ENCODE data around the gene NCOA7. TPM values are rescaled to one million over a fixed set of nuclear protein-coding genes. Genes with fewer than 3 reads are reported as not detected.

The NCOA7 gene
- total and polyA plus RNA-seq, 2 of the 8 experiments (the other 6 are each of a cell fraction or from before 2014, with no cell fraction given): 2.6 to 10.7 TPM

- Histone ChIP-seq H2BK15ac (ENCODE audit: low read length) (no peak overlapping the region), H3K4me2 (ENCODE audit: insufficient read depth in 1 of 2, low read depth in 2 of 2, low read length in 2 of 2) (no peak overlapping the region), H3K56ac (replicated peaks; ENCODE audit: insufficient read length, low read depth, low read length) (no peak overlapping the region), H3K18ac (ENCODE audit: extremely low read depth, low read length) (no peak overlapping the region), H2BK20ac (ENCODE audit: low read length) (no peak overlapping the region), H2BK120ac (replicated peaks; ENCODE audit: low read depth, low read length) (no peak overlapping the region), H3K4me3 (ENCODE audit: extremely low read depth in 1 of 4, insufficient read depth in 2 of 4, low read depth in 3 of 4, low read length in 4 of 4) (no peak overlapping the region), H3K4me1 (replicated peaks in 1 of 4; ENCODE audit: control insufficient read depth in 3 of 4, insufficient read depth in 4 of 4, low read length in 3 of 4) (peaks cover 2 to 10% (median 5%) of the 10 kb centered on the region in 4 experiments; a peak in 5 of 7 replicates), H3K14ac (ENCODE audit: insufficient read length) (no peak overlapping the region), H2BK12ac (ENCODE audit: low read depth, low read length) (no peak overlapping the region), H3K27ac (ENCODE audit: low read depth, low read length) (no peak overlapping the region), H3K23me2 (ENCODE audit: low read depth, low read length) (peaks cover 3% of the 10 kb centered on the region), H4K20me1 (replicated peaks in 1 of 2; ENCODE audit: control insufficient read depth in 1 of 2, insufficient read depth in 2 of 2, low read length in 2 of 2) (no peaks in the 10 kb centered on the region), H3K9me3 (ENCODE audit: insufficient read depth in 2 of 2, low read depth in 1 of 2, low read length in 1 of 2) (no peaks in the 10 kb centered on the region; a peak in 1 of 4 replicates), H3K23ac (ENCODE audit: insufficient read length) (no peak overlapping the region), H3K27me3 (replicated peaks in 1 of 4; ENCODE audit: control insufficient read depth in 3 of 4, extremely low read depth in 1 of 4, insufficient read depth in 3 of 4, low read length in 3 of 4) (peaks cover 0 to 2% (median 0%) of the 10 kb centered on the region in 4 experiments; a peak in 2 of 7 replicates), H3K36me3 (ENCODE audit: control insufficient read depth in 2 of 4, insufficient read depth in 4 of 4, low read length in 3 of 4) (no peaks in the 10 kb centered on the region), H2AFZ (ENCODE audit: low read length) (no peak overlapping the region), H3K9ac (replicated peaks in 1 of 4; ENCODE audit: extremely low read depth in 1 of 4, low read depth in 3 of 4, low read length in 3 of 4) (no peak overlapping the region), H3K4ac (replicated peaks; ENCODE audit: insufficient read length, low read depth, low read length) (no peak overlapping the region), H4K91ac (replicated peaks; ENCODE audit: insufficient read length, low read length) (no peak overlapping the region), H4K5ac (ENCODE audit: insufficient read length, low read depth, low read length) (no peak overlapping the region), H2BK5ac (ENCODE audit: low read depth, low read length) (no peak overlapping the region), H3K79me2 (ENCODE audit: control insufficient read depth in 1 of 2, insufficient read depth in 2 of 2, low read length in 2 of 2) (no peaks in the 10 kb centered on the region), H4K8ac (ENCODE audit: extremely low read depth, insufficient read depth, low read length) (no peak overlapping the region), H2AK5ac (ENCODE audit: low read depth, low read length) (no peak overlapping the region), H3K79me1 (ENCODE audit: low read depth, low read length) (no peaks in the 10 kb centered on the region)
- FAIRE-seq (no peak), DNase-seq (ENCODE audit: low read depth in 1 of 2, low spot score in 2 of 2) (no peak)
- whole genome bisulfite sequencing, 2 experiments (ENCODE audit: extremely low coverage in 1 of 2, insufficient coverage in 1 of 2, insufficient read length in 1 of 2, insufficient replicate concordance in 2 of 2, low coverage in 1 of 2, low lambda C conversion rate in 2 of 2, missing lambda C conversion rate in 1 of 2): 91% methylated on average over 2 of the region's 2 CpGs; no CpG with 5 or more reads in 1 of the 2 experiments
- ChIA-PET POLR2A (ENCODE audit: partially characterized antibody) (interaction anchor here (1.1 to 1.9 kb wide), 3 partner anchors 12 to 41 kb away, joined by 3 to 7 read pairs (median 3); no protein-coding TSS in a partner anchor), CTCF (ENCODE audit: partially characterized antibody) (interaction anchor here (0.7 to 1.3 kb wide), 5 partner anchors 15 to 426 kb away, joined by 3 to 6 read pairs (median 3); no protein-coding TSS in a partner anchor)
- no peak for TF ChIP-seq BRCA1 (IDR thresholded peaks at IDR 0.05; ENCODE audit: low read depth, low read length)
- TF ChIP-seq BACH1 (IDR thresholded peaks at IDR 0.05; ENCODE audit: low read length): no peak
- TF ChIP-seq TAF7 (optimal IDR thresholded peaks at IDR 0.05; ENCODE audit: borderline replicate concordance, low read depth, low read length): no peak
- no peak for TF ChIP-seq SUZ12 (IDR thresholded peaks at IDR 0.05; ENCODE audit: low read length)
- no peak for TF ChIP-seq RFX5 (IDR thresholded peaks at IDR 0.05; ENCODE audit: borderline replicate concordance, low read depth, low read length)
- TF ChIP-seq RAD21 (IDR thresholded peaks at IDR 0.05 in 1 of 2, conservative IDR thresholded peaks at IDR 0.05 in 1 of 2; ENCODE audit: low read depth in 2 of 2, low read length in 2 of 2): no peak
- no peak for TF ChIP-seq POU5F1 (IDR thresholded peaks at IDR 0.05; ENCODE audit: low read depth, low read length)
- TF ChIP-seq SP1 (IDR thresholded peaks at IDR 0.05; ENCODE audit: low read depth, low read length): no peak
- no peak for TF ChIP-seq CREB1 (IDR thresholded peaks at IDR 0.05)
These were observed 48.7 kb upstream of the NCOA7 start for GRCh38 chr6:125742024-125742423.
